IPS-20b (cell line): ENCODE measurements around the gene FIBCD1.
"Not testable (repeated sequence)": the region's sequence is repeated elsewhere in the genome, so short reads cannot be mapped to it uniquely, and the experiment has no call there.

Source experiments
- H3K27ac ChIP-seq: one replicate; pipeline ENCODE4 v1.5.1; 2013; ENCODE audit warnings: low read length
- H3K27me3 ChIP-seq: 2 replicates; pipeline ENCODE4 v1.6.1; 2013; ENCODE audit warnings: mild to moderate bottlenecking, low read length, inconsistent platforms; ENCODE audit not compliant: insufficient read depth
- H3K36me3 ChIP-seq: 2 replicates; pipeline ENCODE4 v1.6.1; 2013; ENCODE audit warnings: low read depth, mild to moderate bottlenecking, inconsistent platforms, low read length, moderate library complexity; ENCODE audit not compliant: insufficient read depth
- H3K4me1 ChIP-seq: 2 replicates; pipeline ENCODE4 v1.6.1; 2013; ENCODE audit warnings: mild to moderate bottlenecking, control low read depth, inconsistent platforms, low read length, moderate library complexity; ENCODE audit not compliant: insufficient read depth
- H3K4me3 ChIP-seq: 2 replicates; pipeline ENCODE4 v1.5.1; 2013; ENCODE audit warnings: mild to moderate bottlenecking, low read length, inconsistent platforms
- H3K9ac ChIP-seq: 2 replicates; pipeline ENCODE4 v1.6.1; 2013; ENCODE audit warnings: low read depth, mild to moderate bottlenecking, inconsistent platforms, low read length, moderate library complexity
- H3K9me3 ChIP-seq: 2 replicates; pipeline ENCODE4 v1.6.1; 2013; ENCODE audit warnings: mild to moderate bottlenecking, low read depth, low read length, inconsistent platforms; ENCODE audit not compliant: insufficient read depth

FIBCD1 gene

DNA sequence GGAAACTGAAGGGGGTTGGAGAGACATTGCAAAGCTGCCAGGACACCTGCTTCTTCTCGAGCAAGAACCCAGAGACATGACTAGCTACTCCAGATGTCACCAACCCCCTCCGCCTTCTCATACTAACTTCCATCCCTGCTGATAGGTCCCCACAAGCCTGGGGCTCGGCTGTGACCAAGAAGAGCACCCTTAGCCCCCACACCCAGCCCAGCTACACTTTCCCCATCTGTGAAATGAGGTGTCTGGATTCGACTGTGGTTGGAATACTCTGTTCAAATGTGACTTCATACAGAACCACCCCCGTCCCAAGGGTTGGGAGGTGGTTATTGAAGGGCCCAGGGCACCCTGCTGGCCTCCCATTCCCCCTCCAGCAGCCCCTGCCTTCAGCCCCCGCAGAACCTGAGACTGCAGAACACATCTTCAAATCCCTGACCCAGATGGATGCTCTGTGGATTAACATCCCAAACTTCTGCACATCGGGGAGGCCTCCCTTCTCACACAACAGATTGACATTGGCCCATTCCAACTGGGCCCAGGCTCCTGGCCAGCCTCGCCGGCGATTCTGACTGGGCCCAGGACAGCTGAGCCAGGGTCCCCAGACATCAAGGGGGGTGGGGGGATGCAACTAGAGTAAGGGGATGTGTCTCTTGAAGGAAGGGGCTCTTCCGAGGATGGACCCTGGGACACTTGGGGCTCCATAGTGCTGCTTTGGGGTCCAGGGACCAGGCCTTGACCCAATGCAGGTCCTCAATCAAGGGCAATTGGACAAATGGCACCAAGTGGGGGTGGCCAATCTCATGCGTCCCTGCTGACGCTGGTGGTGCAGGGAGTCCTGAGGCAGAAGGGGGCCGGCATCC is 21.7 kb upstream of the FIBCD1 start:
- Histone ChIP-seq H3K27me3 (no peaks in the 10 kb centered on the region), H3K9ac (no peak overlapping the region), H3K9me3 (peaks cover 3% of the 10 kb centered on the region; the same call in 1 of the 2 replicates), H3K27ac (no peak overlapping the region), H3K4me3 (no peak overlapping the region), H3K4me1 (no peaks in the 10 kb centered on the region), H3K36me3 (no peaks in the 10 kb centered on the region)

DNA sequence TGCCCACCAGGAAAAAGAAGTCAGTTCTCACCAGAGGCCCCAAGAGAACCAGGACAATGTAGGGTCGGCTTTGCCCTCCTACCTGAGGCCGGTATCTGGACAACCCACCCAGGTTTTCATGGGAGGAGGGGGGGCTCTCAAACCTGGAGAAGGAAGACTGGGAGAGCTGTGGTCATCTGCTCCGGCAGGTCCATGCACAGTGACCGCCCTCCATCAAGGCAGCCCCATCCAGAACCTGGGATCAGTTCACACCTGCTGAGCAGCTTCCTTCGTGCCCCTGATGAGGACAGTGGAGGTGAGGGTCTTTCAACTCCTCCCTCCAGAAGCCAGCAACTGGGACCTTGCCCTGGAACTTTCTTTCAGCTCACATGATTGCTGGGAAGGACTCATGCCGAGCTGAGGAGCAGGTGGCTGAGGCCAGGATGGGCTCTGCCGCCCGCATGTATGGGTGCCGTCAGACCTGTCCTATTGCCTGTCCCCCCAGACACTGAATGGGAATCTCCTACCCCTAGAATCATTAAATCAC is 20.8 kb upstream of the FIBCD1 start:
- Histone ChIP-seq H3K27ac (no peak overlapping the region), H3K27me3 (no peaks in the 10 kb centered on the region), H3K36me3 (no peaks in the 10 kb centered on the region)

DNA sequence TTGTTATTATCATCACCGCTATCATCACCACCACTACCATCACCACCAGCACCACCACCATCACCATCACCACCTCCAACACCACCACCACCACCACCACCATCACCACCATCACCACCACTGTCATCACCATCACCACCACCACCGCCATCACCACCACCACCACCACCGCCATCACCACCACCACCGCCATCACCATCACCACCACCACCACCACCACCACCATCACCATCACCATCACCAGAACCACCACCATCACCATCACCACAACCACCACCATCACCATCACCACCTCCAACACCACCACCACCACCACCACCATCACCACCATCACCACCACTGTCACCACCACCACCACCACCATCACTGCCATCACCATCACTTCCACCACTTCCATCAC is 19.5 kb upstream of the FIBCD1 start:
- H3K4me1 ChIP-seq, H3K27me3 ChIP-seq, H3K27ac ChIP-seq, H3K9ac ChIP-seq, H3K36me3 ChIP-seq, H3K9me3 ChIP-seq, H3K4me3 ChIP-seq: not testable (repeated sequence)

More for the DNA sequence above, 20.8 kb upstream of the FIBCD1 start:
- H3K9me3 ChIP-seq: peaks cover 5% of the 10 kb centered on the region; the same call in 1 of the 2 replicates
- H3K9ac ChIP-seq: no peak overlapping the region
- H3K4me3 ChIP-seq: no peak overlapping the region
- no peaks in the 10 kb centered on the region for H3K4me1 ChIP-seq

DNA sequence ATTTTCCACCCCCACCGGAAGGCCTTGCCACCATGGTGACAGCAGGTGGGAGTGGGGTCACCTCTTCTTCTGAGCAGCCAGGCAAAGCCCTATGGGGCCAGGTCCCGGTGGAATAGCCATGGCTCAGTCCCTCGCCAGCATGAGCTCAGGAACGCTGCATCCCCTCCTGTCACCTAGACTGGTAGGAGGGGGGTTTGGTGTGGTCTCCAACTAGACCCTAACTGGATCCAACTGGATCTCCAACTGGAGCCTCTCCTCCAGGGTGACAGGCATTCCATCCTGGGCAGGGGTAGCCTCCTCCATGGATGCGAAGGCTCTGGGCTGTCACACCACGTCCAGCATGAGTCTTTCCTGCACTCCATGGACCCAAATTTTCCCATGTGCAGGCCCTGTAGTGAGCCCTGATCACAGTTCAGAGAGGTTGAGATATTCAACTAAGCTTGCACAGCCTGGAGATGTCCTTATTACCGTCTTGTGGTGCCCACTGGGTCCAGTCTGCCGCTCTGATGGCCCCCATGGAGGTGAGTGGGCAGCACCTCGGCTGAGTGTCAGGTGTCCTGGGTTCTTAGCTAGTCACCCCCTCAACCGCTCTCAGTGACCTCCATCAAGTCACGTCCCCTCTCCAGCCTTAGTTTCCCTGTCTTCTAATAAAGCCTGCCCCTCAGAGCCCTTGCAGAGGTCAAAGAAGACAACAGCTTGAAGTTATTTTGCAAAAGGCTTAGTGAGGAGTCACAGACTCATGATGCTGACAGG is 18.6 kb upstream of the FIBCD1 start:
- Histone ChIP-seq H3K27me3 (no peaks in the 10 kb centered on the region), H3K4me3 (no peak overlapping the region), H3K9ac (no peak overlapping the region), H3K36me3 (no peaks in the 10 kb centered on the region), H3K27ac (no peak overlapping the region), H3K9me3 (peaks cover 5% of the 10 kb centered on the region; the same call in 1 of the 2 replicates), H3K4me1 (no peaks in the 10 kb centered on the region)

DNA sequence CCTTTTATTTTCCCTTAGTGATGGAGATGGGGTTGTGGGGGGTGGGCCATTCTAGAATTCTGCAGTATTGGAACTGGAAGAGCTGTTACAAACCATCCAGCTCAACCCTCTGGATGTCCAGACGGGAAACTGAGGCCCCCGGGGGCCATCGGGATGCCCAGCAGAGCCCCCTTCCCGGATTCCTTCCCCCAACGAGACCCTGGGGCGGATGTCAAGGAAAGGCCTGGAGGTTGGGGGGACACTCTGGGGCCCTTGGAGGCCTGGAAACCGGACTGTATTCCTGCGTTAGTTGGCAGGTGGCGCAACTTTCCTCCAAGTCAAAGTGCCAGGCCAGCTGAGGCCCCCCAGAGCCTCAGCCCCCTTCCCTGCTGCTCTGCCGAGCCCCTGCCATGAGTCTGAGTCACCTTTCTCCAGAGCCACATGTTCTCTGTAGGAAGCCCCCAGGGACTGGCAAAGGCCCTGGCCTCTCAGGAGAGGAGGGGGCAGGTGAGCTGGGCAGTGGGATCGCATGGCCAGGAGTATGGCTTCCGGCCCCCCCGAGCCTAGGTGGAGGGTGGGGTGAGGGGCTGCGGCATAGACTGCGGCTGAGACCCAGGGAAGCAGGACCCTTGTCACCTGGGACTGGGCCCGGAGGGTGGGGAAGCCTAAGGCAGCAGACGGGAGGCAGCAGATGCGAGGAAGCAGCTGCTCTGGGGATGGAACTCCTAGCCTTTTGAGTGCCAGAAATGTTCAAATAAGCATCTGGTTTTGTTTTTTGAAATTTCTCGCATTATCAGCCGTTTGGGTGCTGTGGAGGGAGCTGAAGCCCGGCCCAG is 17.8 kb upstream of the FIBCD1 start:
- H3K36me3 ChIP-seq: no peaks in the 10 kb centered on the region
- no peak overlapping the region for H3K4me3 ChIP-seq
- peaks cover 5% of the 10 kb centered on the region; the same call in 1 of the 2 replicates for H3K9me3 ChIP-seq
- H3K4me1 ChIP-seq: no peaks in the 10 kb centered on the region
- no peaks in the 10 kb centered on the region for H3K27me3 ChIP-seq
- H3K27ac ChIP-seq: no peak overlapping the region
- no peak overlapping the region for H3K9ac ChIP-seq

DNA sequence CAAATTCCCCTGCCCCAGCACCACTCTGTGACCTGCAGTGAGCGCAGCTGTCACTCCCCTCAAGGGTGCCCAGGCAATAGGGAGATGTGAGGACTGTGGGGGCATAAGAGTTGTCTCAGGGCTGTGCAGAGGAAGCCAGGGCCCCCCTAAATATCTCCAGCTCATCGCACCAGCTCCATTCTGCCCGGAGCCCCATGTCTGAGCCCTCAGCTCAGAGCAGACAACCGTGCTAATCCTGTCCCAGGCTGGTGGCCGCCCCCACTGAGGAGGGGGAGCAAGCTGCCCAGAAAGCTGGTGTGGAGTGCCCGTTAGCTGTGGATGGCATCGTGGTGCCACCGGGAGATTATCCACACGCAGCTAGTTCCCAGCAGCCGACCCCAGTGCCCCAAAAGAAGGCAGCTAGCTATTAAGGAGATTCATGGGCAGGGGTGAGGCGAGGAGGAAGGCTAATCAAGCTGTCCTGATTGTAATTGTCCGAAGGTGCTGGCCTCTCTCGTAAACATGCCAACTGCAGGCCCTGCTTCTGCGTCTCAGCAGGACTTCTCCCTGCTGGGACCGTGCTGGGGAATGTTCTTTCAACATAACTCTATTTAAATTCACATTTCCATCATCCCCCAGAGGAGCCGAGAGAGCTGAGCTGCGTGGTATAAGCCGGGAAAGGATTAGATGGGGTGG is 17.0 kb upstream of the FIBCD1 start:
- Histone ChIP-seq H3K9ac (no peak overlapping the region), H3K4me3 (no peak overlapping the region), H3K27ac (no peak overlapping the region), H3K9me3 (peaks cover 5% of the 10 kb centered on the region; the same call in 1 of the 2 replicates), H3K4me1 (no peaks in the 10 kb centered on the region), H3K36me3 (no peaks in the 10 kb centered on the region), H3K27me3 (no peaks in the 10 kb centered on the region)

DNA sequence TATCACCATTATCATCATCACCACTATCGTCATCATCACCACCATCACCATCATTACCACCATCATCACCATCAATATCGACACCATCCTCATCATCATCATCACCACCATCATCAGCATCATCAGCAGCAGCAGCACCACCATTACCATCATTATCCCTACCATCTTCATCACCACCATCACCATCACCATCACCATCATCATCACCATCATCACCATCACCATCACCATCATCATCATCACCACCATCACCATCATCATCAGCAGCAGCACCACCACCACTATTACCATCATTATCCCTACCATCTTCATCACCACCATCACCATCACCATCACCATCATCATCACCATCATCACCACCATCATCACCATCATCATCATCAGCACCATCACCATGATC is 15.9 kb upstream of the FIBCD1 start:
- not testable (repeated sequence) for H3K36me3 ChIP-seq, H3K27me3 ChIP-seq, H3K4me1 ChIP-seq, H3K9me3 ChIP-seq, H3K9ac ChIP-seq, H3K27ac ChIP-seq, H3K4me3 ChIP-seq

DNA sequence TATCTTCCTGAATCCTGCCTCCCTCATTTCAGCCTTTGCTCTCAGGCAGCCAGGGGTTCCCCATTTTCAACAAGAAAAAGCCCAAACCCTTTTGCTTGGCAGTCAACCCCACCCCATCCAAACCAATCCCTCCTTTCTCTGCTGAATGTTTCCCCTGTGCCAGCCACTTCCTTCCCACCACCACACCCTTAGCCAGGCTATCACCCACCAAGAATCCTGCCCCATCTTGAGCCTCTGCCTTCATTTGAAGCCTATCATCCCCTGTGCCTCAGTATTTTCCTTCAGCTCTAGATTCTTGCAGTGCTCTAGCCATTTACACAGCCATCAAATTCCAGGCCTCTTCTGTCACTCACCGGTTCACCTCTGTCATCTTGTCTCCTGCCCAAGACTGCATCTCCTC is 15.3 kb upstream of the FIBCD1 start:
- no peak overlapping the region for H3K9ac ChIP-seq
- no peaks in the 10 kb centered on the region for H3K27me3 ChIP-seq

DNA sequence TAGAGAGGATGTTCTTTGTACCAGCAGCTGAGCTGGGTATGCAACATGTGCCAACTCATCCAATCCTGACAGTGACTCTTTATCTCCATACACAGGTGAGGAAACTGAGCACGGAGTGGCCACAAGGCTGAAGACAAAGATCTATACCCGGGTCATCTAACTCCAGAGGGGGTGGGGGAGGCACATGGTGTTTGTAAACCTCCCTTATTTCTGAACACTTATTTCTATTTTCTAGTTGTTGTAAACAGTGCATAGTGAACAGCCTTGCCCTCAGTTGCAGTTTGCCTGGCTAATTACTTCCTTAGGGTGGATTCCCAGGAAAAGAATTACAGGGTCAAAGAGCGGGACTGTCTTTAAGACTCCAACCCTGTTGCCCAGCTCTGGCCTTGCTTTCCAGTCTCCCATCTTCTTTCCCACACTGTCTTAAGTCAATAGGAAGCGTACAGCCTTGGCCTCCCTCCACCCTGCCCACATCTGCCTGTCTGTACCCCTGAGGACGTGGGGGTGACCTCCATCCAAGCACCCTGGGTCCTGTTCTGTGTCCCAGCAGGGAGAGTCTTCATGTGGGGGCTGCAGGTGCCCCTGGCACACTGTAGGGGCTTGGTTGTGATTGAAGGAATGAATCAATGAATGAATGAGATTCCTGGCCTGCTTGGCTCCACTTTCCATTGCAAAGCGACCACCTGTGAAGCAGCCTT is 13.2 kb upstream of the FIBCD1 start:
- no peaks in the 10 kb centered on the region for H3K36me3 ChIP-seq
- no peak overlapping the region for H3K4me3 ChIP-seq
- H3K9me3 ChIP-seq: peaks cover 2% of the 10 kb centered on the region; the same call in 1 of the 2 replicates
- no peaks in the 10 kb centered on the region for H3K27me3 ChIP-seq
- no peak overlapping the region for H3K27ac ChIP-seq
- H3K4me1 ChIP-seq: no peaks in the 10 kb centered on the region
- no peak overlapping the region for H3K9ac ChIP-seq

More for the DNA sequence above, 15.3 kb upstream of the FIBCD1 start:
- no peaks in the 10 kb centered on the region for H3K4me1 ChIP-seq
- H3K4me3 ChIP-seq: no peak overlapping the region
- H3K9me3 ChIP-seq: peaks cover 5% of the 10 kb centered on the region; the same call in 1 of the 2 replicates
- no peak overlapping the region for H3K27ac ChIP-seq
- no peaks in the 10 kb centered on the region for H3K36me3 ChIP-seq

DNA sequence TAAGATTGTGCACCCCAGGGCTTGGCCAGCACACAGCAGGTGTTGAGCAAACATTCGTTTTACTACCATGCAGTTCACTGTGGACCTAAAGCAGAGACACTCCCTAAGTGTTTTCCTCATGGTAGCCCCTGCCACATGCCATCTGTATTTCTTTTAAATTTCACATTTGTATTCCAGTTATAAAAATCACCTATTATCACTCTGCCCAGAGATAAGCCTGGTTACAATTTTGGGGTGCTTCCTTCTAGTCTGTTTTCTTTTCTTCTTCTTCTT is 10.9 kb upstream of the FIBCD1 start:
- no peak overlapping the region for H3K27ac ChIP-seq
- H3K27me3 ChIP-seq: no peaks in the 10 kb centered on the region
- H3K4me3 ChIP-seq: no peak overlapping the region
- no peak overlapping the region for H3K9ac ChIP-seq
- no peaks in the 10 kb centered on the region for H3K9me3 ChIP-seq
- no peaks in the 10 kb centered on the region for H3K4me1 ChIP-seq
- H3K36me3 ChIP-seq: no peaks in the 10 kb centered on the region
